ENCODE data around the gene PHF20. TPM values are rescaled to one million over a fixed set of nuclear protein-coding genes. Genes with fewer than 3 reads are reported as not detected.

PHF20 gene
- total RNA-seq, 4 donors from 2014 or later, result 28.0 to 51.7 (median 35.2) TPM

- Histone ChIP-seq H3K27me3 (no peaks in the 10 kb centered on the region), H3K4me3 (replicated peaks in 1 of 3) (no peak overlapping the region), H3K4me1 (peaks cover 12 to 13% of the 10 kb centered on the region in 2 donors), H3K27ac (no peak overlapping the region), H3K9me3 (no peaks in the 10 kb centered on the region), H3K36me3 (no peaks in the 10 kb centered on the region)
- DNase-seq, result no peak
- no peak for TF ChIP-seq CTCF (IDR thresholded peaks at IDR 0.05)
- TF ChIP-seq POLR2A (IDR thresholded peaks at IDR 0.05), result no peak
- intact Hi-C loops (cut with DNase I), result no loop called here
Measured at GRCh38 chr20:35830264-35830663, 58.4 kb downstream of the PHF20 start.

GRCh38 chr20:35831029-35831428 is 59.2 kb downstream of the PHF20 start:
- no peaks in the 10 kb centered on the region for H3K27me3 ChIP-seq
- DNase-seq, result no peak
- H3K4me3 ChIP-seq (replicated peaks in 1 of 3), result no peak overlapping the region
- intact Hi-C loops (cut with DNase I), result no loop called here
- WGBS, 2 donors, result 81 to 83% methylated on average over 1 of the region's 1 CpG
- no peaks in the 10 kb centered on the region for H3K36me3 ChIP-seq
- peaks cover 12 to 13% of the 10 kb centered on the region in 2 donors for H3K4me1 ChIP-seq
- TF ChIP-seq CTCF (IDR thresholded peaks at IDR 0.05) (no peak), POLR2A (IDR thresholded peaks at IDR 0.05) (no peak)
- no peaks in the 10 kb centered on the region for H3K9me3 ChIP-seq
- H3K27ac ChIP-seq, result no peak overlapping the region

- Histone ChIP-seq H3K36me3 (no peaks in the 10 kb centered on the region), H3K27ac (no peak overlapping the region), H3K9me3 (no peaks in the 10 kb centered on the region), H3K27me3 (no peaks in the 10 kb centered on the region), H3K4me3 (replicated peaks in 1 of 3) (no peak overlapping the region), H3K4me1 (peaks cover 17% of the 10 kb centered on the region in 2 donors)
- 83 to 85% methylated on average over 2 of the region's 2 CpGs for WGBS, 2 donors
- TF ChIP-seq CTCF (IDR thresholded peaks at IDR 0.05) (no peak), POLR2A (IDR thresholded peaks at IDR 0.05) (no peak)
- intact Hi-C loops (cut with DNase I), result no loop called here
- DNase-seq, result no peak
Measured at GRCh38 chr20:35831971-35832370, 60.2 kb downstream of the PHF20 start.

GRCh38 chr20:35833241-35833640 is 61.4 kb downstream of the PHF20 start:
- Histone ChIP-seq H3K9me3 (no peaks in the 10 kb centered on the region), H3K27ac (no peak overlapping the region), H3K36me3 (no peaks in the 10 kb centered on the region), H3K4me3 (replicated peaks in 1 of 3) (no peak overlapping the region), H3K4me1 (peaks cover 28 to 30% of the 10 kb centered on the region in 2 donors), H3K27me3 (no peaks in the 10 kb centered on the region)
- 94 to 95% methylated on average over 1 of the region's 1 CpG for WGBS, 2 donors
- intact Hi-C loops (cut with DNase I), result no loop called here
- no peak for DNase-seq
- TF ChIP-seq CTCF (IDR thresholded peaks at IDR 0.05) (no peak), POLR2A (IDR thresholded peaks at IDR 0.05) (no peak)

GRCh38 chr20:35837577-35838195 is 65.9 kb downstream of the PHF20 start:
- no peak overlapping the region for H3K4me3 ChIP-seq (replicated peaks in 1 of 3)
- H3K27me3 ChIP-seq, result no peaks in the 10 kb centered on the region
- WGBS, 2 donors, result 37 to 47% methylated on average over 6 of the region's 6 CpGs
- peak overlapping the region; percentile 70 to 82 (median 73) for H3K27ac ChIP-seq
- intact Hi-C loops (cut with DNase I), result no loop called here
- peak; percentile 48 to 56 for DNase-seq
- TF ChIP-seq CTCF (IDR thresholded peaks at IDR 0.05) (no peak), POLR2A (IDR thresholded peaks at IDR 0.05) (no peak)
- peaks cover 0 to 3% of the 10 kb centered on the region in 2 donors for H3K36me3 ChIP-seq
- H3K9me3 ChIP-seq, result no peaks in the 10 kb centered on the region
- peaks cover 28 to 29% of the 10 kb centered on the region in 2 donors for H3K4me1 ChIP-seq
